Spleen (tissue), 11 donors: Measurements from ENCODE around the gene ARHGAP45. TPM values are rescaled to one million over a fixed set of nuclear protein-coding genes. Genes with fewer than 3 reads are reported as not detected.

Source experiments
- DNase-seq: peaks from one replicate; pipeline ENCODE4 v3.0.0-alpha.2; 2020
- H3K27ac ChIP-seq, 8 donors: fragments of 200-600 bp; sonication (generic) in 7 of 8; 1 replicate in 4 of 8; 2 replicates in 4 of 8; pipeline versions ENCODE4 v1.5.0 to v1.8.0; 2016 to 2021; ENCODE audit warnings: inconsistent platforms in 4 of 8, mild to moderate bottlenecking in 4 of 8, moderate library complexity in 1 of 8
- H3K27me3 ChIP-seq, 7 donors: fragments of 200-600 bp; sonication (generic) in 6 of 7; replicated peaks in 1 of 7; 1 replicate in 4 of 7; 2 replicates in 3 of 7; pipeline versions ENCODE4 v1.5.0 to v1.8.0; 2016 to 2021; ENCODE audit warnings: inconsistent platforms in 3 of 7, mild to moderate bottlenecking in 1 of 7
- H3K36me3 ChIP-seq, 6 donors: fragments of 200-600 bp; sonication (generic) in 5 of 6; 1 replicate in 4 of 6; 2 replicates in 2 of 6; pipeline versions ENCODE4 v1.5.0 to v1.8.0; 2016 to 2021; ENCODE audit warnings: inconsistent platforms in 2 of 6
- H3K4me1 ChIP-seq, 6 donors: fragments of 200-600 bp; sonication (generic) in 5 of 6; 1 replicate in 3 of 6; 2 replicates in 3 of 6; pipeline versions ENCODE4 v1.5.0 to v1.8.0; 2016 to 2021; ENCODE audit warnings: inconsistent platforms in 3 of 6
- H3K4me3 ChIP-seq, 8 donors: fragments of 200-600 bp; sonication (generic) in 7 of 8; 1 replicate in 4 of 8; 2 replicates in 4 of 8; pipeline versions ENCODE4 v1.5.0 to v1.8.0; 2016 to 2021; ENCODE audit warnings: inconsistent platforms in 4 of 8, mild to moderate bottlenecking in 4 of 8, moderate library complexity in 2 of 8
- H3K9me3 ChIP-seq, 8 donors: fragments of 200-600 bp; sonication (generic) in 7 of 8; 1 replicate in 4 of 8; 2 replicates in 4 of 8; pipeline versions ENCODE4 v1.5.0 to v1.8.0; 2016 to 2021; ENCODE audit warnings: inconsistent platforms in 4 of 8
- POLR2A ChIP-seq, 3 donors: fragments of 450-650 bp; IDR thresholded peaks; one replicate each; pipeline ENCODE4 v1.5.1; 2017; ENCODE audit warnings: antibody characterized with exemption in 3 of 3, mild to moderate bottlenecking in 1 of 3
- POLR2AphosphoS5 ChIP-seq, 3 donors: sonication (generic); formaldehyde crosslinking; IDR thresholded peaks; one replicate each; pipeline ENCODE4 v1.5.1; 2017; ENCODE audit warnings: antibody characterized with exemption in 3 of 3
- WGBS, 5 donors: extraction: QIAGEN DNeasy Blood & Tissue Kit in 3 of 5; methylation state at CpG; one replicate each; pipeline versions ENCODE4 v1.1.5 to v1.1.7; 2013 to 2018; 5-methylcytosine and 5-hydroxymethylcytosine counted together
- intact Hi-C: fragments of 100-400 bp; cut with DNase I; formaldehyde crosslinking; loops from one replicate; pipeline ENCODE4 v1.15.0; 2023; ENCODE audit warnings: low total_unique reads
- polyA plus RNA-seq, 3 donors: library from polyadenylated mRNA; stranded (reverse); fragments of 200-250 nt; gene quantifications; one replicate each; pipeline ENCODE4 v1.2.1, GENCODE V29; 2013
- total RNA-seq, 7 donors: library from RNA; depleted of rRNA in 3 of 7; stranded (reverse); fragments of >200 nt in 3 of 7; fragmentation: NEBNext Ultra II Directional in 4 of 7; extraction: Animal tissue kit (Norgen Biotek cat#: 25700) in 4 of 7; gene quantifications; one replicate each; pipeline versions ENCODE4 v1.1.0 to v1.2.1, GENCODE V29; 2016 to 2021
- TF ChIP-seq, protein P1 (sequence below), 11 experiments: fragments of 200-600 bp in 7 of 11; fragments of 450-650 bp in 4 of 11; sonication (generic) in 4 of 11; IDR thresholded peaks in 8 of 11; conservative IDR thresholded peaks in 3 of 11; 1 replicate in 7 of 11; 2 replicates in 4 of 11; pipeline versions ENCODE4 v1.4.0 to v1.8.0; 2016 to 2021; ENCODE audit warnings: antibody characterized with exemption in 11 of 11, inconsistent platforms in 4 of 11, mild to moderate bottlenecking in 1 of 11
- donor health status: healthy with polysubstance abuse.
- donor health status: DM: no; HTN: no; CAD: no; lungs with moderate emphysema.
- donor health status: DM: no; HTN: no; CAD: no.
- donor health status: Bipolar disorder and iron deficiency.
- donor health status: healthy.
- donor health status: DM: no; HTN: no; CAD: no.
- donor health status: DM: yes; HTN: yes; CAD: no.

ARHGAP45 gene
- total and polyA plus RNA-seq, 10 donors = 161 to 356 (median 245) TPM

DNA sequence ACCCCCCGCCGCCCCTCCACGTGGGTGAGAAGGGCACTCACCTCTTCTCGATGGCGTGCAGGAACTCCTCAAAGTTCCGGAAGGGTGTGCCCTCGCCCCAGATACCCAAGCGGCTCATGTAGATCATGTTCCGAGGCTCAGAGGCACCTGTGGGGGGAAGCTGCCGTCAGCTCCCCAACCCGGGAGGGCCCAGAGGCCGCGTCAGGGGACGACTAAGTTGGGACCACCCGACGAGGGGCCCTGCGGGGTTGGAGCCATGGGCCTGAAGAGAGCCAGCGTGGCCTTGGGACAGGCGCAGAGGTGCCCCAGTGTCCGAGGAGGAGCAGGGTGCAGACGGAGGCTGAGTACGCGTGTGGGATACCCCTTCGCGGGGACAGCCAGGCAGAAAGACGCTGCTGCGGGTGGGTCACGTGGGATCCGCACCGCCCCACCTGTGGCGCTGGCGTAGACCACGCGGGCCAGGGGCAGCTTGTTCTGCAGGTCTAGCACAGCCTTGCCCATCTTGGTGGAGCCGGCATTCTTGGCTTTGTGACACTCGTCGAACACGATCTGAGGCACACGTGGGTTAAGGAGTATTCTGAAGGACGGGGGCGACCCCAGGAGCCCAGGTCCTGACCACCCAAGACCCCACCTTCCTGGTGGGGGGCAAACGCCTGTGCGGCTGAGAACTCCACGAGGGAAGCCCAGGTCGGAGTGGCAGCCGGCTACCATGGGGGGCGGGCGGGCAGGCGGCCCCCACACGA is 52.7 kb downstream of the ARHGAP45 start:
- Histone ChIP-seq H3K9me3 (no peaks in the 10 kb centered on the region), H3K27me3 (no peaks in the 10 kb centered on the region), H3K4me1 (peaks cover 2 to 55% (median 20%) of the 10 kb centered on the region in 6 donors), H3K4me3 (no peak overlapping the region), H3K36me3 (peaks cover 12 to 100% (median 100%) of the 10 kb centered on the region in 6 donors), H3K27ac (peak overlapping the region in 1 of 8 donors; percentile 33)
- 89 to 96% (median 93%) methylated on average over 38 to 50 of the region's 50 CpGs for WGBS, 5 donors
- peak; percentile 76 for DNase-seq
- TF ChIP-seq POLR2AphosphoS5 (IDR thresholded peaks at IDR 0.05) = peak; percentile 25 to 80 (median 42)
- TF ChIP-seq, protein P1, sequence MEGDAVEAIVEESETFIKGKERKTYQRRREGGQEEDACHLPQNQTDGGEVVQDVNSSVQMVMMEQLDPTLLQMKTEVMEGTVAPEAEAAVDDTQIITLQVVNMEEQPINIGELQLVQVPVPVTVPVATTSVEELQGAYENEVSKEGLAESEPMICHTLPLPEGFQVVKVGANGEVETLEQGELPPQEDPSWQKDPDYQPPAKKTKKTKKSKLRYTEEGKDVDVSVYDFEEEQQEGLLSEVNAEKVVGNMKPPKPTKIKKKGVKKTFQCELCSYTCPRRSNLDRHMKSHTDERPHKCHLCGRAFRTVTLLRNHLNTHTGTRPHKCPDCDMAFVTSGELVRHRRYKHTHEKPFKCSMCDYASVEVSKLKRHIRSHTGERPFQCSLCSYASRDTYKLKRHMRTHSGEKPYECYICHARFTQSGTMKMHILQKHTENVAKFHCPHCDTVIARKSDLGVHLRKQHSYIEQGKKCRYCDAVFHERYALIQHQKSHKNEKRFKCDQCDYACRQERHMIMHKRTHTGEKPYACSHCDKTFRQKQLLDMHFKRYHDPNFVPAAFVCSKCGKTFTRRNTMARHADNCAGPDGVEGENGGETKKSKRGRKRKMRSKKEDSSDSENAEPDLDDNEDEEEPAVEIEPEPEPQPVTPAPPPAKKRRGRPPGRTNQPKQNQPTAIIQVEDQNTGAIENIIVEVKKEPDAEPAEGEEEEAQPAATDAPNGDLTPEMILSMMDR (IDR thresholded peaks at IDR 0.05 in 8 of 11, conservative IDR thresholded peaks at IDR 0.05 in 3 of 11) = no peak
- no peak for TF ChIP-seq POLR2A (IDR thresholded peaks at IDR 0.05)
- intact Hi-C loops = no loop called here

DNA sequence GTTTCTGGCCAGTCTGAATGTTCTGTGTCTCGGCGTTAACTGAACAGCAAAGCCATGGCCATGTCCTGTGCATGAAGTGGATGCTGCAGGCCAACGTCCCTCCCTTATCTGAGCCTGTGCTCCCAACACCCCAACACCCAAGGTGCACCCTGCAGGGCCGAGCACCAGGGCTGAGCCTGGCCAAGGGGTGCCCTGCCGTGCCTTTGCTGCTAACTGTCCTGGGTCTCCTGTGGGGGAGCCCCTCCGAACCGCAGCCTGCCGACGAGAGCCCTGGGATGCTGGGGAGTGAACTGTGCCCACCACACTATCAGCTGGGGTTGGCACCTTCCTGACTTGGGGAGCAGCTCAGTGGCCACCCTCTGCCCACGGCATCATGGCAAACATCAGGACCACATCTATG is 54.4 kb downstream of the ARHGAP45 start:
- DNase-seq = peak; percentile 67
- H3K4me3 ChIP-seq = no peak overlapping the region
- H3K27me3 ChIP-seq = no peaks in the 10 kb centered on the region
- H3K9me3 ChIP-seq = no peaks in the 10 kb centered on the region
- TF ChIP-seq POLR2A (IDR thresholded peaks at IDR 0.05) (no peak), POLR2AphosphoS5 (IDR thresholded peaks at IDR 0.05) (peak; percentile 20 to 80 (median 35))
- H3K4me1 ChIP-seq = peaks cover 2 to 56% (median 30%) of the 10 kb centered on the region in 6 donors
- H3K27ac ChIP-seq = no peak overlapping the region
- WGBS, 5 donors = 89 to 98% (median 95%) methylated on average over 2 to 10 of the region's 10 CpGs
- peaks cover 8 to 100% (median 100%) of the 10 kb centered on the region in 6 donors for H3K36me3 ChIP-seq
- intact Hi-C loops = no loop called here

DNA sequence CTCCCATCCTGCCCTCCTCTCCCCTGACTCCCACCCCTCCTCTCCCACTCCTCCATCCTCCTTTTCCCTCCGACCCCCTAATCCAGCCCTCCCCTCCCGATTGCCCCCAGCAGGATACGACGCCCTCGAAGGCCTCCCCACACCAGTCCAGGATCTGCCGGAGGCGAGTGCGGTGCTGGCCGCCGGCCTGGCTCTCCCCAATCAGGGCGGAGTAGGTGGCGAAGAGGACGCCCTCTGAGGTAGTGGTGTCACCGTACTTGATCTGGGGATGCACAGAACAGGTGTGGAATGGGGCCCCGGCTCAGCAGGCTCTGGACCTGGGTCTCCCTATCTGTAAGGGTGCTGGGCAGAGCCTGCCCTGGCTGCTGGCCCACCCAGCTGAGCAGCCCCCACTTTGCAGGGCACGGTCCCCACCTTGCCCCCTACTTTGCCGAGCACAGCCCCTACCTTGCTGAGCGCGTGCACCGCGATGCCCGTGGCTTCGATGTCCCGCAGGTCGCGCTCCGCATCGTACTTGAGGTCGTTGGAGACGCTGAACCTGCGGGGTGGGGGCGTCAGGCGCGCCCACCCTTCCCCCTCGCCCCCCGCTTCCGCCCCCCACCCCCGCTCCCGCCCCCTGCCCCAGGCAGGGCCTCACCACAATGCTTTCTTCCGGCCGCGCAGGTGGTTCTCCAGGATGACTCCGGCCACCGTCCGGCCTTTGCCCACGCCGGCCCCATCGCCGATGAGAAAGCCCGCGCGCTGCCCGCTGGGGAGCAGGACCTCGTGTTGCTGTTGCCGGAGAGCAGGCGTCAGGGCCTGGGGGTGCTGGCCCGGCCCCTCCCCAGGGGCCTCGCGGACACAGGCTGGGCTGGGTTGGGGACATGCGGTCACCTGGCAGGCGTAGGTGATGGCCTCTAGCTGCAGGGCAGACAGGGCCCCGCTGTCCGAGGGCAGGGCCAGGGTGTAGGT is 55.3 kb downstream of the ARHGAP45 start:
- intact Hi-C loops = no loop called here
- Histone ChIP-seq H3K27ac (peak overlapping the region in 3 of 8 donors; percentile 17 to 69 (median 46)), H3K36me3 (peaks cover 9 to 100% (median 100%) of the 10 kb centered on the region in 6 donors), H3K27me3 (no peaks in the 10 kb centered on the region), H3K4me1 (peaks cover 2 to 57% (median 35%) of the 10 kb centered on the region in 6 donors), H3K9me3 (no peaks in the 10 kb centered on the region), H3K4me3 (no peak overlapping the region)
- DNase-seq = peak; percentile 72
- TF ChIP-seq POLR2A (IDR thresholded peaks at IDR 0.05) (no peak), POLR2AphosphoS5 (IDR thresholded peaks at IDR 0.05) (peak in 2 of 3 donors; percentile 9 to 13)
- TF ChIP-seq, protein P1 (IDR thresholded peaks at IDR 0.05 in 8 of 11, conservative IDR thresholded peaks at IDR 0.05 in 3 of 11) = no peak
- WGBS, 5 donors = 94 to 96% (median 95%) methylated on average over 42 to 63 of the region's 63 CpGs

DNA sequence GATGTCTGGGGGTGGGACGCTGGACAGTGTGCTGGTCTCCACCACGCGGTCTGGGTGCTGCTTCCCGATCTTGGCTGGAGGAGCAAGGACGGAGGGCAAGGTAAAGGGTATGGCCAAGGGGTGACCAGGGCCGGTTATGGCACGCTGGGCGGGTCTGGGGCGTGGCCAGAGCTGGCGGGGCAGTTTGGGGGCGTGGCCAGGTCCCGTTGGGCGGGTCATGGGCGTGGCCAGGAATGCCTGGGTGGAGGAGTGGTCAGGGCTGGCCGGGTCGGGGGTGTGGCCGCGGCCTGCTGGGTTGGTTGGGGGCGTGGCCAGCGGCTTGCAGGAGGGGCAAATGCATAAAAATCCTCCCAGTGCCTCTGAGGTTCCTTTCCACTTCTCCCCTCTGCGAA is 56.0 kb downstream of the ARHGAP45 start:
- Histone ChIP-seq H3K36me3 (peaks cover 9 to 100% (median 98%) of the 10 kb centered on the region in 6 donors), H3K9me3 (no peaks in the 10 kb centered on the region), H3K27me3 (no peaks in the 10 kb centered on the region), H3K27ac (peak overlapping the region in 3 of 8 donors; percentile 17 to 69 (median 46)), H3K4me3 (no peak overlapping the region), H3K4me1 (peaks cover 3 to 64% (median 39%) of the 10 kb centered on the region in 6 donors)
- DNase-seq = peak; percentile 90
- 65 to 76% (median 71%) methylated on average over 14 to 21 of the region's 21 CpGs for WGBS, 5 donors
- peak; percentile 52 to 87 (median 55) for TF ChIP-seq POLR2AphosphoS5 (IDR thresholded peaks at IDR 0.05)
- TF ChIP-seq, protein P1 (IDR thresholded peaks at IDR 0.05 in 8 of 11, conservative IDR thresholded peaks at IDR 0.05 in 3 of 11) = no peak
- intact Hi-C loops = no loop called here
